Stimulated activated CD8-positive, alpha-beta memory T cell treated with anti-CD3 and anti-CD28 coated beads, Interleukin-12 subunit alpha, Interleukin-12 subunit beta, amount 100 ng/mL, for 24 hours (primary cell): ENCODE measurements around the gene CCP110.
"Not testable (repeated sequence)": the region's sequence is repeated elsewhere in the genome, so short reads cannot be mapped to it uniquely, and the experiment has no call there.

Experiments
- DNase-seq: peaks from one replicate; pipeline ENCODE4 v3.0.0-alpha.2; 2020; ENCODE audit errors: extremely low read depth

Gene CCP110

GRCh38 chr16:19513377-19514053, 10.2 kb upstream of the CCP110 start:
- DNase-seq, result no peak

GRCh38 chr16:19515757-19516156, 8.0 kb upstream of the CCP110 start:
- DNase-seq, result no peak

- DNase-seq, result no peak
These were observed 6.2 kb upstream of the CCP110 start for GRCh38 chr16:19517424-19518089.

DNA sequence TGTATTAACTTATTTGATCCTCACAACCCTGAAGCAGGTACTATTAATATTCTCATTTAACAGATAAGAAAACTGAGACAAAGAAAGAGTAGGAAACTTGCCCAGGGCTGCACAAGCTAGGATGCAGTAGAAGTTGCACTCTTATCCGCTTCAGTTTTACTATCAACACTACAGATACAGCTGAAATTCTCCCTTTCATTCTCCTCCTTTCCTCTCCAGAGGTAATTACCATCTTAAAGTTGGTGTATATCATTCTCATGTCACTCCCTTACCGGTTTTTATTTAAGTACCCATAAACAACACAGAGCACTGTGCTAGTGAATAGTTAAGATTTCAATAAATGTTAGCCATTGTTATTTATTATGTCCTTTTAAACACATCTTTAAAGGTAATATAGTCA, 5.4 kb upstream of the CCP110 start:
- DNase-seq, result no peak

DNA sequence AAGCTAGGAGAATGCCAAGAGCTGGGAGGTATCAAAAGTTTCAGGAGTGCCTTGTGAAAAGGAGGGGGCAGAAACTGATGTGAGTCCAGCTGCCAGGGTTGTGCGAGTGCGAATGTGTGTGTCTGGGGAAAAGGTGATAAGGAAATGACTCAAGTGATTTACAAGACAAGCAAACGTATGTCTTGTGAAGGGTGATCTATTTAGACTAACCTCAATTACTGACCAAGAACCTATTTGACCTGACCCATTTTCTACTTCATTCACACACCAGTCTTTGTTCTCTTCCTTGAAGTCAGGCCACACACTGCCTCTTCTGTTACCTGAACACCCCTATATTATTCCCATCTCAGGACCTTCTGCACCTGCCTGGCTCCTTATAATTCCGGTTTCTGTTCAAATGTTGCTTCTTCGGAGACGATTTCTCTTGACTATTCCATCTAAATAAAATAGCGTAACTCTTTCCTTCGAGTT, 2.8 kb upstream of the CCP110 start:
- no peak for DNase-seq

GRCh38 chr16:19521471-19522396, 2.0 kb upstream of the CCP110 start, which contains the start of gene GDE1:
TSS of gene GDE1 (minus strand) at chr16:19522098. CDS start at chr16:19521964, 134 bp downstream.
- peak; percentile 92 for DNase-seq

DNA sequence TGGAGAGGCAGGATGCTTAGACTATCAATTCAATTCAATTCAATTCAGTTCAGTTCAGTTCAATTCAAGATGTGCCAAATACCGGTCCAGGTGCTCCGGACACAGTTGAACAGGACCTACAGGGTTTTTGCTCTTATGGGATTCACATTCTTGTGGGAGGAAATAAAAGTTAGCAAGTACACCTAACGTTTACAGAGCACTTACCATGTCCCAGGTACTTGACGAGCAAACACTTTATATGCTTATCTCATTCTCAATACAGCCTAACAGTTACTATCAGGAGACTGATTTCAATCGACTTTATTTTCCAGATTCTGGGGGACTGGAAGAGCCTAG, 1.4 kb upstream of the CCP110 start:
- no peak for DNase-seq

GRCh38 chr16:19522760-19523159, 982 bp upstream of the CCP110 start:
- DNase-seq, result no peak

DNA sequence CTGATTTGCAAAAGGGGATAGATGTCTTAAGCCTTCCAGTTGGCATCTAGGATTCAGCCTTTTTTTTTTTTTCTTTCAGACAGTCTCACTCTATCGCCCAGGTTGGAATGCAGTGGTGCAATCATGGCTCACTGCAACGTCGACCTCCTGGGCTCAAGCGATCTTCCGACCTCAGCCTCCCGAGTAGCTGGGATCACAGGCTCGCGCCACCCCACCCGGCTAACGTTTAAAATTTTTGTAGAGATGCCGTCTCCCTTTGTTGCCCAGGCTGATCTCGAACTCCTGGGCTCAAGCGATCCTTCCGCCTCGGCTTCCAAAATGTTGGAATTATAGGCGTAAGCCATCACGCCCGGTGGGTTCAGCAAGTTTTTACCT, 571 bp upstream of the CCP110 start:
- no peak for DNase-seq

GRCh38 chr16:19524356-19524615, 544 bp downstream of the CCP110 start:
- DNase-seq, result no peak

GRCh38 chr16:19524616-19525384, 1.1 kb downstream of the CCP110 start:
- no peak for DNase-seq

- DNase-seq, result no peak
These were observed 1.6 kb downstream of the CCP110 start for GRCh38 chr16:19525385-19525723.

DNA sequence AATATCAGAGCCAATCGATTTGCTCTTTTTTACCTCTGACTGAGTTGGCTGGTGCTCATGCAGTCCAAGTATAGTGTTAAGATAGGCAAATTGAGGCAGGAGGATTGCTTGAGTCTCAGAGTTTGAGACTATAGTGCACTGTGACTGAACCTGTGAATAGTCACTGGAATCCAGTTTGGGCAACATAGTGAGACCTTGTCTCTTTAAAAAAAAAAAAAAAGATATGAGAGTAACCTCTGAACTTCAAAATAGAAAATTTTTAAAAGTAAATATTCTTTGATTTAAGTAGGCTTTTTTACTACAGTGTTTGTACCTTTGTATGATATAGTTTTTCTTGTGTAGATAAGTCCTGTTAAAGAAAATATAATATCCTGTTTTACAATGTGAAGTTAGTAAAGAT, 3.4 kb downstream of the CCP110 start:
- DNase-seq, result no peak

GRCh38 chr16:19528666-19529065, 4.9 kb downstream of the CCP110 start:
- no peak for DNase-seq

- no peak for DNase-seq
These were observed 8.9 kb downstream of the CCP110 start for GRCh38 chr16:19532601-19533000.

GRCh38 chr16:19540241-19540970, 16.7 kb downstream of the CCP110 start:
- no peak for DNase-seq

DNA sequence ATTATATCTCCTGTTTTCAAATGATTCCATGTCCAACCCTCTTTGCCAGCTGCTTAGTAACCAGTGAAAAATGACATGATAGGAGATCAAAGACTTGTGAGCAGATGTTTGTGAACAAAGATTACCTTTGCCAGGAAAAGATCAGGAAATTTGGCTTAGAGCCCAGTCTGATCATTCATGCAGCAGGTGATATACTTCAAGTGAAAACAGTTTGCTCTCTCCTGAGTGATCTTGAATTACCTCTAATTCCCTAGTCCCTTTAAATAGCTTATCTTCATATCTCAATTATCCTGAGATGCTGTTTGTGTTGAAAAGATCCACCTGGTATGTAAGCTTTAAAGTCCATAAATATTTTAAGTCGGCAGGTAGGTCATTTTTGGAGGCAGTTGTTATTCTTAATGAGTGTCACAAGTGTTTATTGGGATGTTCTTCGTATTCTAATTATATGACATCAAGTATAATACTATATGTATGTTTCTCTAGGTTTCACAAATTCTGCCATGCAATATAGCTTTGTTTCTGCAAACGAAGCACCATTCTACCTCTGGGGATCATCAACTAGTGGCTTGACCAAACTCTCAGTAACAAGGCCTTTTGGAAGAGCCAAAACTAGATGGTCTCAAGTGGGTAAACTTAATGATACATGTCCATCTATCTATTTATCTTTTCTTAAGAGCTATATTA, 18.5 kb downstream of the CCP110 start:
- DNase-seq, result no peak

DNA sequence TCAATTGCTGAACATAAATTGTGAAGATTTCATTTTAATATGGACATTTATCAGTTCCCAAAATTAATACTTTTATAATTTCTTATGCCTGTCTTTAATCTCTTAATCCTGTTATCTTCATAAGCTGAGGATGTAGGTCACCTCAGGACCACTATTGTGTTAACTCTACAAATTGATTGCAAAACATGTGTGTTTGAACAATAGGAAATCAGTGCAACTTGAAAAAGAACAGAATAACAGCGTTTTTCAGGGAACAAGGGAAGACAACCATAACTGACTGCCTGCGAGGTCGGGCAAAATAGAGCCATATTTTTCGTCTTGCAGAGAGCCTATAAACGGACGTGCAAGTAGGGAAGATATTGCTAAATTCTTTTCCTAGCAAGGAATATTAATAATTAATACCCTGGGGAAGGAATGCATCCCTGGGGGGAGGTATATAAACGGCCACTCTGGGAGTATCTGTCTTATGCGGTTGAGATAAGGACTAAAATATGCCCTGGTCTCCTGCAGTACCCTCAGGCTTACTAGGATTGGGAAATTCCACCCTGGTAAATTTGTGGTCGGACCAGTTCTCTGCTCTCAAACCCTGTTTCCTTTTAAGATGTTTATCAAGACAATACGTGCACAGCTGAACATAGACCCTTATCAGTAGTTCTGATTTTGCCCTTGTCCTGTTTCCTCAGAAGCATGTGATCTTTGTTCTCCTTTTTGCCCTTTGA, 19.7 kb downstream of the CCP110 start:
- not testable (repeated sequence) for DNase-seq

DNA sequence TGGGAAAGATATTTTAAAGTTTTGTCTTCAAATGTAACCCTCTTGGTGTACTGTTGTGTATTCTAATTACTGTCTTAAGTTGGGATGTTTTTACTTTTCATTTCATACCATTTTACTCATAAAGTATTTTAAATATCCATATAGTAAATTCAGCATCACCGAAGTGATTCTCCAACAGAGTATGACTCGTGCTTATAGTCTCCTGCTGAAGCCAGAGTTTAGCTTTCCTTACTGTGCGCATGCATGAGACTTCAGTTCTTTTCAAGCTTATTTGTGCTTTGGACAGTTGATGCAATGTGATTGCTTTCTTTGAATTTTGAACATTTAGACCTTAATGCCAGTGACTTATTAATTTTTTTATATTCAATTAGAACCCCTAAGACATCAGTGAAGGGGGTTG, 24.4 kb downstream of the CCP110 start:
- DNase-seq, result no peak

GRCh38 chr16:19549673-19550072, 25.9 kb downstream of the CCP110 start:
- no peak for DNase-seq
